GM12872 (cell line): ENCODE data around the gene RHOBTB1.

ENCODE experiments used
- CTCF ChIP-seq: IDR thresholded peaks from 3 replicates; pipeline ENCODE4 v1.5.1; 2011; ENCODE audit warnings: low read depth, mild to moderate bottlenecking, low read length, moderate library complexity; ENCODE audit not compliant: insufficient read depth

Gene RHOBTB1

DNA sequence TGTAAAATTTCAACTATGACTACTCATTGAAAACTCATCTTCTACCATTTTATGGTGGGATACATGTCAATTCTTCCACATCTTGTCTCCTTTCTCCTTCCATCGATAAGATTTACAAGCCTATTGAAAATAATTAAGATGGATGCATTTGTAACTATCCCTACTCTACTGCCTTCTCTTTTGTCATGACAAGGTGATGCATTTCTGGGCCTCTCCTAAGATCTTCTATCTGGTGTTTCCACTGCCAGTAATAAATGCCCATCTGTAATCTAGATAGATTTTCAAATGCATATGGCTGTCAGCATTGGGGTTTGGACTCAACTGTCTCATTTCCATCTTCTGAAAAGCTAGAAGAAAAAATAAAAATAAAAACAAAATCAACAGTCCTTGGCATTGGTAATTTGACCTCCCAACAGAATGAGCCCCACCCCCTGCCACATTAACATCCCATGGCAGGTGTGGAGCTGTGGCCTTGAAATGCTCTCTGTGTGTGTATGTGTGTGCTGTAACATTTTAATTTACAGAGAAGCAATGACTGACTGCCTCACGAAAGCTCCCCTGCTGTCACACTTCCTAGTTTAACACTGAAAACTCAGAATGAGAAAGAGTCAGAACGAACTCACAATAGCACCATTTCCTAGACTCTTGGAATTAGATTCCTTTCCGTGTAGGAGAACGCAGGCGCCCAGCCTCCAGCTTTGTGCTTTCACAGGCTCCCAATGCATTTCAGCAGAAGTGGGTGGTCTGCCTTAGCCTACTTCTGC is 74.2 kb downstream of the RHOBTB1 start:
- no peak for TF ChIP-seq CTCF

GRCh38 chr10:60868946-60869345 is 75.0 kb downstream of the RHOBTB1 start:
- TF ChIP-seq CTCF = no peak

DNA sequence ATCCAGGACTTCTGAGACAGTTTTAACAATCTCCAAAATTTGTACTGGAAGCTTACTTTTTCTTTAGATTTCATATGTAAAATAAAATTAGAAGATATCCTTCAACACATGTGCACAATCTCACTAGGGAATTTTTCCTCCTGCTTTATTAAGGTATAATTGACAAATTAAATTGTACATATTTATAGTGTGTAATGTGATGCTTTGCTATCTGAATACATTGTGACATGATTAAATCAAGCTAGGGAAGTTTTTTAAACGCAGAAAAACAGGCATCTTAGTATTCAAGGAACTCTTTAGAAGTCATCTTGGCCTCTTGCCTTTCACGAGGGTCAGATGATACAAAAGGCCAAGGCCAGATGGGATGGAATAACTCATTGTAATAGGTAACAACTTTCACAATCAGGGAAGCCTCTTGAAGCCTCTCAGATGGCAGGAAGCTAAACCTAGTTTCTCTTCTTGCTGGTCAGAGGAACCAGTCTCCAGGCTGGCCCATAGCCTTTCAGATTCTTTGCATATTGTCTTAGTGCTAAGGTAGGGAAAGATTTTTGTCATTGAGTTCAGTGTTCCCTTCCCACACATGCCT is 78.7 kb downstream of the RHOBTB1 start:
- no peak for TF ChIP-seq CTCF

DNA sequence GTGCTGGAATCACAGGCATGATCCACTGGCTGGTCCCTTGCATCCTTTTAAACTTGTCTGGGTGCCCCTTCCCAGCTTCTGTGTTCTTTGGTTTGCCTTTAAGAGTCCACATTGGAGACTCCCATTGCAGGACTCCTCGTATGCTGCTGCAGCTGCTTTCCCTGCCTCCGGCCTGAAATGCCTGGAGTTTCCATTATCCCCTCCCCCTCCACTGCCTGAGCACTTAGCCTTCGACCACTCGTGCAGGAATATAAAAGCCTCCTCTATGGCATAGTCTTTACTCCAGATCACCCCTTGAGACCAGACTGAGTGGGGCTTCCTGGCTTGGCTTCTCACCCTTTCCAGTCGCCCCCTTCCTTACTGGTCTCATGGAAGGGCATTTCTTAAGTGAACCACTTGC is 80.2 kb downstream of the RHOBTB1 start:
- TF ChIP-seq CTCF = no peak

- no peak for TF ChIP-seq CTCF
Measured at GRCh38 chr10:60862517-60862916, 81.5 kb downstream of the RHOBTB1 start.

GRCh38 chr10:60856405-60856804 is 87.6 kb downstream of the RHOBTB1 start:
- TF ChIP-seq CTCF = no peak

GRCh38 chr10:60853637-60854036 is 90.3 kb downstream of the RHOBTB1 start:
- no peak for TF ChIP-seq CTCF
